Measurements from ENCODE around the gene CERK.

DNA sequence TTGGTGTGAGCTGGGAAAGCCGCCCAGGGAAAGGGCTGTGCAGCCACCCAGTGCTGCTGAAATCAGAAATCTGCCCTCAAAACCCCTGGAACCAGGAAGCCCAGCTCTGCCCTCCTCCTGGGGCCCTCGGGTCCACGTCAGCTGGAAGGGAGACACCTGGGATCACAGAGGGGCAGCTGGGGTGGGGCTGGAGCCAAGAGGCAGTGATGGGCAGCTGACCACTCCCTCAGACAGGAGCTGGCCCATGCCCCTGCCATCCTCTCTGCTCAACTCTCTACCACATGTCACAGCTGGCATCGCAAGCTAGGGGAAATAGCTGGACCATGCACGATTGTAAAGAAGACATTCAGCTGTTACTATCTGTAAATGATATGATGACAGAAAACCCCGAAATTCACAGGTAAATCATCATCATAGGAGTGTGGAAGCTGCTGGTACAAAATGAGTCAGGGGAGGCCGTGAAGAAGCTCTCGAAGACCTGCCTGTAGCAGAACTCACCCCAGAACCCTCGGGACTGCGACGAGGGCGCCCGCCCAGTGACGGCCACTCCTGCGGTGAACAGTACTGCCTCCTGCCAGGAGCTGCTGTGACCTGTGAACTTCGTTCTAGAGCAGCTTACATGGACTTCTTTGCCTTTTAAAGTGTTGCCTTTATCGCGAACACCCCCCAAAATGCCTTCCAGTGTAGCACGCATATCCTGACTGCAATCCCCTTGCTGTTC lies 55.9 kb downstream of the CERK start:
- TF ChIP-seq, protein P1, sequence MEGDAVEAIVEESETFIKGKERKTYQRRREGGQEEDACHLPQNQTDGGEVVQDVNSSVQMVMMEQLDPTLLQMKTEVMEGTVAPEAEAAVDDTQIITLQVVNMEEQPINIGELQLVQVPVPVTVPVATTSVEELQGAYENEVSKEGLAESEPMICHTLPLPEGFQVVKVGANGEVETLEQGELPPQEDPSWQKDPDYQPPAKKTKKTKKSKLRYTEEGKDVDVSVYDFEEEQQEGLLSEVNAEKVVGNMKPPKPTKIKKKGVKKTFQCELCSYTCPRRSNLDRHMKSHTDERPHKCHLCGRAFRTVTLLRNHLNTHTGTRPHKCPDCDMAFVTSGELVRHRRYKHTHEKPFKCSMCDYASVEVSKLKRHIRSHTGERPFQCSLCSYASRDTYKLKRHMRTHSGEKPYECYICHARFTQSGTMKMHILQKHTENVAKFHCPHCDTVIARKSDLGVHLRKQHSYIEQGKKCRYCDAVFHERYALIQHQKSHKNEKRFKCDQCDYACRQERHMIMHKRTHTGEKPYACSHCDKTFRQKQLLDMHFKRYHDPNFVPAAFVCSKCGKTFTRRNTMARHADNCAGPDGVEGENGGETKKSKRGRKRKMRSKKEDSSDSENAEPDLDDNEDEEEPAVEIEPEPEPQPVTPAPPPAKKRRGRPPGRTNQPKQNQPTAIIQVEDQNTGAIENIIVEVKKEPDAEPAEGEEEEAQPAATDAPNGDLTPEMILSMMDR (IDR thresholded peaks at IDR 0.05) = no peak
- no peak for TF ChIP-seq POLR2A (IDR thresholded peaks at IDR 0.05)
